ENCODE measurements around the gene KCNK10. TPM values are rescaled to one million over a fixed set of nuclear protein-coding genes. Genes with fewer than 3 reads are reported as not detected.

The KCNK10 gene
- total and polyA plus RNA-seq, 10 of the 15 experiments (the other 5 are each of a cell fraction or from before 2014, with no cell fraction given), result 0.01 to 0.06 (median 0.02) TPM; not detected in 7

- POLR2A ChIA-PET, result no interaction called here
- H3K4me2 ChIP-seq (ENCODE audit: control insufficient read depth, insufficient read depth), result no peak overlapping the region
- no peaks in the 10 kb centered on the region for H3K79me2 ChIP-seq (ENCODE audit: control insufficient read depth, insufficient read depth, low read length)
- 54% methylated on average over 4 of the region's 4 CpGs for WGBS (ENCODE audit: insufficient coverage, insufficient replicate concordance, low lambda C conversion rate, missing lambda C conversion rate)
- RAD21 ChIA-PET (ENCODE audit: unreplicated experiment), result no interaction called here
- no peaks in the 10 kb centered on the region for H3K36me3 ChIP-seq (ENCODE audit: control insufficient read depth in 2 of 2, insufficient read depth in 2 of 2, low read length in 1 of 2)
- no peak overlapping the region for H3K27ac ChIP-seq (ENCODE audit: control insufficient read depth, insufficient read depth)
- H4K20me1 ChIP-seq (ENCODE audit: control insufficient read depth, insufficient read depth), result no peaks in the 10 kb centered on the region
- intact Hi-C loops (cut with micrococcal nuclease; ENCODE audit: unreplicated experiment), result no loop called here
- no peak overlapping the region for H3K4me3 ChIP-seq
- FAIRE-seq, result no peak
- no TSS peak for BruUV-seq (replicated peaks)
- no peak overlapping the region for H2AFZ ChIP-seq (ENCODE audit: control insufficient read depth, low read depth, low read length)
- in situ Hi-C loops (cut with MboI), result no loop called here
- no peak overlapping the region for H3K9ac ChIP-seq (ENCODE audit: control insufficient read depth, insufficient read depth, low read length)
- TF ChIP-seq CEBPB (IDR thresholded peaks at IDR 0.05; ENCODE audit: borderline replicate concordance in 1 of 2, low read depth in 2 of 2, low read length in 2 of 2) (no peak), PKNOX1 (IDR thresholded peaks at IDR 0.05) (no peak)
- no peak for ATAC-seq
- SMC1A ChIA-PET (ENCODE audit: uncharacterized antibody, unreplicated experiment), result no interaction called here
- no peaks in the 10 kb centered on the region for H3K4me1 ChIP-seq (ENCODE audit: control insufficient read depth, insufficient read depth, low read length)
- H3K27me3 ChIP-seq (replicated peaks in 1 of 2; ENCODE audit: control insufficient read depth in 2 of 2, insufficient read depth in 2 of 2, low read length in 1 of 2), result no peaks in the 10 kb centered on the region
- H3K9me3 ChIP-seq (replicated peaks; ENCODE audit: control insufficient read depth, insufficient read depth, low read length), result no peaks in the 10 kb centered on the region
- CTCF ChIA-PET, result no interaction called here
- no peak for DNase-seq (ENCODE audit: low read depth, low spot score)
Measured at GRCh38 chr14:88310021-88310420, 13.0 kb downstream of the KCNK10 start.

GRCh38 chr14:88305528-88306322, 17.3 kb downstream of the KCNK10 start:
- no peak for ATAC-seq
- H3K9me3 ChIP-seq (replicated peaks; ENCODE audit: control insufficient read depth, insufficient read depth, low read length), result no peaks in the 10 kb centered on the region
- DNase-seq (ENCODE audit: low read depth, low spot score), result no peak
- no peaks in the 10 kb centered on the region for H3K79me2 ChIP-seq (ENCODE audit: control insufficient read depth, insufficient read depth, low read length)
- no peaks in the 10 kb centered on the region for H3K27me3 ChIP-seq (replicated peaks in 1 of 2; ENCODE audit: control insufficient read depth in 2 of 2, insufficient read depth in 2 of 2, low read length in 1 of 2)
- H3K4me2 ChIP-seq (ENCODE audit: control insufficient read depth, insufficient read depth), result no peak overlapping the region
- no peak overlapping the region for H3K4me3 ChIP-seq
- intact Hi-C loops (cut with micrococcal nuclease; ENCODE audit: unreplicated experiment), result no loop called here
- POLR2A ChIA-PET, result no interaction called here
- in situ Hi-C loops (cut with MboI), result no loop called here
- no peak overlapping the region for H3K9ac ChIP-seq (ENCODE audit: control insufficient read depth, insufficient read depth, low read length)
- 19% methylated on average over 6 of the region's 6 CpGs for WGBS (ENCODE audit: insufficient coverage, insufficient replicate concordance, low lambda C conversion rate, missing lambda C conversion rate)
- BruUV-seq (replicated peaks), result no TSS peak
- RAD21 ChIA-PET (ENCODE audit: unreplicated experiment), result no interaction called here
- no peaks in the 10 kb centered on the region for H3K4me1 ChIP-seq (ENCODE audit: control insufficient read depth, insufficient read depth, low read length)
- H3K36me3 ChIP-seq (ENCODE audit: control insufficient read depth in 2 of 2, insufficient read depth in 2 of 2, low read length in 1 of 2), result no peaks in the 10 kb centered on the region
- SMC1A ChIA-PET (ENCODE audit: uncharacterized antibody, unreplicated experiment), result no interaction called here
- CTCF ChIA-PET, result no interaction called here
- no peaks in the 10 kb centered on the region for H4K20me1 ChIP-seq (ENCODE audit: control insufficient read depth, insufficient read depth)
- no peak overlapping the region for H2AFZ ChIP-seq (ENCODE audit: control insufficient read depth, low read depth, low read length)
- no peak for FAIRE-seq
- no peak overlapping the region for H3K27ac ChIP-seq (ENCODE audit: control insufficient read depth, insufficient read depth)
- TF ChIP-seq ZNF687 (IDR thresholded peaks at IDR 0.05) (no peak), NR2C2 (IDR thresholded peaks at IDR 0.05; ENCODE audit: borderline replicate concordance, control insufficient read depth, insufficient read length, low read depth) (no peak), POLR2AphosphoS5 (IDR thresholded peaks at IDR 0.05; ENCODE audit: low read length) (no peak), TCF7 (IDR thresholded peaks at IDR 0.05; ENCODE audit: borderline replicate concordance) (no peak), MTA2 (IDR thresholded peaks at IDR 0.05; ENCODE audit: low read depth) (no peak), JUNB (IDR thresholded peaks at IDR 0.05) (no peak), SRF (IDR thresholded peaks at IDR 0.05; ENCODE audit: low read depth in 2 of 2, low read length in 2 of 2) (no peak), ZBED1 (IDR thresholded peaks at IDR 0.05; ENCODE audit: borderline replicate concordance) (no peak), RFX5 (IDR thresholded peaks at IDR 0.05; ENCODE audit: low read depth, low read length) (no peak), IRF3 (IDR thresholded peaks at IDR 0.05) (no peak)
